Sciatic nerve (tissue), 2 donors: ENCODE data around the gene SLC4A9. TPM values are rescaled to one million over a fixed set of nuclear protein-coding genes. Genes with fewer than 3 reads are reported as not detected.
"Not testable (repeated sequence)": the region's sequence is repeated elsewhere in the genome, so short reads cannot be mapped to it uniquely, and the experiment has no call there.

Experiments
- ATAC-seq: fragments of 200-7000 bp; cut with Tn5 transposase; one replicate; pipeline ENCODE4 v1.9.1; 2020; ENCODE audit warnings: mild to moderate bottlenecking, moderate library complexity
- DNase-seq: peaks from one replicate; pipeline ENCODE4 v3.0.0-alpha.2; 2020; ENCODE audit warnings: low spot score
- intact Hi-C: fragments of 100-400 bp; cut with DNase I; formaldehyde crosslinking; loops from one replicate; pipeline ENCODE4 v1.14.2; 2022
- total RNA-seq: library from RNA; stranded (reverse); fragmentation: NEBNext Ultra II Directional; extraction: Animal tissue kit (Norgen Biotek cat#: 25700); gene quantifications from one replicate; pipeline ENCODE4 v1.2.1, GENCODE V29; 2021
- donor health status: DM: no; HTN: no; CAD: no.
- donor health status: DM: no; HTN: no; CAD: no.

The SLC4A9 gene
- total RNA-seq, 1 donor from 2014 or later = 0.18 TPM

DNA sequence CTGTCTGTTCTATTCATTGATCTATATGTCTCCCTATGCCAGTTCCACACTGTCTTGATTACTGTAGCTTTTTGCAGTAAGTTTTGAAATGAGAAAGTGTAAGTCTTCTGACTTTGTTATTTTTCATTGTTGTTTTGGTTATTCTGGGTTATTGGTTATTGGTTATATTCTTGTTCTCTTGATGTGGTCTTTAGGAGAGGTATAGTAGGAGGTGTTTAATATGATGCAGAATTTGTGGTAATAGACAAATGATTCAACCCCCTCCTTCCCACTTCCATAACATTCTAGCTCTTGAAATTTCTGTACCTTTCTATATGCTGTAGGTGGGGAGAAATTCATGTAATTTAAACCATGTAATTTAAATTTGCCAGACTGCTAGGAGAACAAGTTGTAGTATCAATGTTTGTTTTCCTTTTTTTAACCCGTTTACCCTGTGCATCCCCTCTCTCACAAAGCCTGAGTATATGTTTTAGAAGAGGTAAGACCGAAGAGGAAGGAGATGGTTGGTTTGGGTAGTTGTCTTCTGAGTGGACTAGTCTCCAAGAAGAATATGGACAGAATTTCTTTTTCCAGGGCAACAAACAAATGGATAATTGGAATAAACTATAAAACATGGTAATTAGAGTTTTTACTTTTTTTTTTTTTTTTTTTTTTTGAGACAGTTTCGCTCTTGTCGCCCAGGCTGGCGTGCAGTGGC, 60.8 kb downstream of the SLC4A9 start:
- ATAC-seq (no peak), DNase-seq (no peak)
- intact Hi-C loops = no loop called here

- DNase-seq, ATAC-seq, intact Hi-C loops: not testable (repeated sequence)
Observed at GRCh38 chr5:140421375-140421774, 61.4 kb downstream of the SLC4A9 start.

GRCh38 chr5:140423609-140424008, 63.6 kb downstream of the SLC4A9 start:
- DNase-seq (no peak), ATAC-seq (no peak)
- intact Hi-C loops = no loop called here

DNA sequence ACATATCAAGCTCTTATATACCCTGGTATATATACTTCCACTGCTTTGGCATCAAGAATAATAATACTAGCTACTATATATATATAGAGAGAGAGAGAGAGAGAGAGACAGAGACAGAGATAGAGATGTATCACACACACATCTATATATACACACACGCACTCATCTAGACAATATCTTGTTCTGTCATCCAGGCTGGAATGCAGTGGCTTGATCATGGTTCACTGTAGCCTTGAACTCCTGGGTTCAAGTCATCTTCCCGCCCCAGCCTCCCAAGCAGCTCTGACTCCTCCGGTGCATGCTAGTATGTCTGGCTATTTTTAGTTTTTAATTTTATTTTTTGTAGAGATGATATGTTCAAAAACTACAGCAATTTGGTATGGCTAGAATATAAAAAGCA, 64.1 kb downstream of the SLC4A9 start:
- ATAC-seq (no peak), DNase-seq (no peak)
- intact Hi-C loops = no loop called here

Other genes with a start within 250 kb of the SLC4A9 start
- 61.0 TPM for gene PURA, start 246.1 kb upstream of the SLC4A9 start, total RNA-seq
- gene IGIP, start 234.3 kb upstream of the SLC4A9 start, total RNA-seq = 34.7 TPM
- gene CYSTM1, start 185.0 kb upstream of the SLC4A9 start, total RNA-seq = 49.5 TPM
- 42.7 TPM for gene PFDN1, start 57.1 kb upstream of the SLC4A9 start, total RNA-seq
- gene HBEGF, start 13.6 kb upstream of the SLC4A9 start, total RNA-seq = 21.1 TPM
- gene ANKHD1, start 41.6 kb downstream of the SLC4A9 start, total RNA-seq = 144 TPM
- 12.6 TPM for gene EIF4EBP3, start 187.5 kb downstream of the SLC4A9 start, total RNA-seq
- 23.2 TPM for gene SRA1, start 197.3 kb downstream of the SLC4A9 start, total RNA-seq
- 43.1 TPM for gene APBB3, start 204.4 kb downstream of the SLC4A9 start, total RNA-seq
- gene SLC35A4, start 204.6 kb downstream of the SLC4A9 start, total RNA-seq = 37.9 TPM